Measurements from ENCODE around the gene KCNJ5.

- TF ChIP-seq SIN3A (IDR thresholded peaks at IDR 0.05; ENCODE audit: low read depth, low read length) (no peak), CTCF (IDR thresholded peaks at IDR 0.05 in 2 of 3, conservative IDR thresholded peaks at IDR 0.05 in 1 of 3; ENCODE audit: control insufficient read depth in 2 of 3, extremely low read depth in 1 of 3, insufficient read depth in 1 of 3, low read depth in 3 of 3, low read length in 3 of 3) (no peak), RB1 (IDR thresholded peaks at IDR 0.05; ENCODE audit: borderline replicate concordance) (no peak), ELK1 (IDR thresholded peaks at IDR 0.05; ENCODE audit: low read depth, low read length) (no peak), USF2 (IDR thresholded peaks at IDR 0.05; ENCODE audit: borderline replicate concordance, low read depth, low read length) (no peak), ATF3 (IDR thresholded peaks at IDR 0.05; ENCODE audit: borderline replicate concordance, extremely low read depth, low read depth, low read length) (no peak), RCOR1 (conservative IDR thresholded peaks at IDR 0.05; ENCODE audit: low read depth, low read length) (no peak), CEBPB (IDR thresholded peaks at IDR 0.05; ENCODE audit: borderline replicate concordance in 1 of 2, low read depth in 2 of 2, low read length in 2 of 2) (no peak), JUND (IDR thresholded peaks at IDR 0.05; ENCODE audit: low read depth, low read length) (no peak), SP1 (IDR thresholded peaks at IDR 0.05; ENCODE audit: low read depth, low read length) (no peak)
Observed at GRCh38 chr11:128946648-128947047, 55.5 kb downstream of the KCNJ5 start.
